Measurements from ENCODE around the gene ADAMTSL5. TPM values are rescaled to one million over a fixed set of nuclear protein-coding genes. Genes with fewer than 3 reads are reported as not detected.

The ADAMTSL5 gene
- total and polyA plus RNA-seq, 9 of the 15 experiments (the other 6 are each of a cell fraction or from before 2014, with no cell fraction given): 1.0 to 11.6 (median 4.1) TPM

- no peak for TF ChIP-seq ZHX1 (conservative IDR thresholded peaks at IDR 0.05; ENCODE audit: low read length)
Observed at GRCh38 chr19:1475751-1476437, 36.9 kb downstream of the ADAMTSL5 start (continued).

DNA sequence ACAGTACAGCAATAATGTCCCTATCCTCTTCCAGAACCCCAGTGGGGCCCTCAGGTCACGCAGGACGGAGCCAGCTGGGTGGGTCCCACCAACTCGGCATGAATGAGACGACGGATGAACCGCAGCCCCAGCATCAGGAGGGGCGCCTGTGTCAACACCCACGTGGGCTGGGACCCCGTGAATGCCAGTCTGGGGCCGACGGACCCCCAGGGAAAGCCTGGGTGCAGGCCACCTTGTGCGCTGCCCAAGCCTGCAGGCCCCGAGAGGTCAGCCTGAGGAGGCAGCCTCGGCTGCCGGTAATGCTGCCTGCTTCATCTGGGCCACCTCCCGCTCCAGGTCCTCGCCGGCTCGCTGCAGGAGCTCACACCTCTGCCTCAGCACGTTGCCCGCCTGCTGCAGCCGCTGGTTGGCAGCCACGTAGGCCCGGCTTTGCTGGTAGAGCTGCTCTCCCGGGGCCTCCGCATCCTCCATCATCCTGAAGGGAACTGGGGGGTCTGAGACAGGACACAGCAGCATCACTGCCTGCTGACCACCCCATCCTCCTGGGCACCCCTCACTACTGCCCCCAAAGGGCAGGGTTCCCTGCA, 38.0 kb downstream of the ADAMTSL5 start:
- intact Hi-C loops (cut with micrococcal nuclease): no loop called here
- POLR2A ChIA-PET: interaction anchor here (0.7 to 2.3 kb wide), 2 partner anchors 16 to 87 kb away, joined by 4 to 6 read pairs; partner anchors contain the start of gene REEP6
- FAIRE-seq: no peak

More for the DNA sequence above, 38.0 kb downstream of the ADAMTSL5 start:
- no peak for DNase-seq (ENCODE audit: extremely low read depth in 1 of 4, low spot score in 3 of 4)
- Histone ChIP-seq H3K4me2 (ENCODE audit: insufficient read depth, low read length) (no peak overlapping the region), H3K79me2 (ENCODE audit: control insufficient read depth, insufficient read depth, low read length) (peaks cover 60% of the 10 kb centered on the region), H3K27me3 (ENCODE audit: control insufficient read depth in 2 of 2, insufficient read depth in 2 of 2, low read length in 2 of 2) (no peaks in the 10 kb centered on the region), H4K20me1 (replicated peaks; ENCODE audit: control insufficient read depth, insufficient read depth, low read length) (peaks cover 18% of the 10 kb centered on the region), H3K9me1 (ENCODE audit: control insufficient read depth, insufficient read depth, low read length) (no peaks in the 10 kb centered on the region), H3K9ac (ENCODE audit: insufficient read depth in 1 of 2, low read depth in 2 of 2, low read length in 2 of 2) (peak overlapping the region in 1 of 2 experiments; percentile 74; a peak in 2 of 4 replicates), H2AFZ (ENCODE audit: low read depth, low read length) (no peak overlapping the region), H3K4me3 (no peak overlapping the region), H3K4me1 (replicated peaks in 1 of 2; ENCODE audit: control insufficient read depth in 2 of 2, insufficient read depth in 2 of 2, low read length in 2 of 2) (peaks cover 11 to 86% of the 10 kb centered on the region in 2 experiments), H3K36me3 (ENCODE audit: control insufficient read depth, insufficient read depth, low read length) (peaks cover 33% of the 10 kb centered on the region; the same call in 2 of the 3 replicates), H3K27ac (ENCODE audit: extremely low read depth, low read depth, low read length) (no peak overlapping the region), H3K9me3 (replicated peaks; ENCODE audit: control insufficient read depth, insufficient read depth, low read depth, low read length) (no peaks in the 10 kb centered on the region; the same call in 1 of the 2 replicates)
- no peak for TF ChIP-seq ZFP91 (CRISPR knock-in tag; IDR thresholded peaks at IDR 0.05)
- TF ChIP-seq PRMT5 (CRISPR knock-in tag; IDR thresholded peaks at IDR 0.05): no peak
- TF ChIP-seq, protein P1, sequence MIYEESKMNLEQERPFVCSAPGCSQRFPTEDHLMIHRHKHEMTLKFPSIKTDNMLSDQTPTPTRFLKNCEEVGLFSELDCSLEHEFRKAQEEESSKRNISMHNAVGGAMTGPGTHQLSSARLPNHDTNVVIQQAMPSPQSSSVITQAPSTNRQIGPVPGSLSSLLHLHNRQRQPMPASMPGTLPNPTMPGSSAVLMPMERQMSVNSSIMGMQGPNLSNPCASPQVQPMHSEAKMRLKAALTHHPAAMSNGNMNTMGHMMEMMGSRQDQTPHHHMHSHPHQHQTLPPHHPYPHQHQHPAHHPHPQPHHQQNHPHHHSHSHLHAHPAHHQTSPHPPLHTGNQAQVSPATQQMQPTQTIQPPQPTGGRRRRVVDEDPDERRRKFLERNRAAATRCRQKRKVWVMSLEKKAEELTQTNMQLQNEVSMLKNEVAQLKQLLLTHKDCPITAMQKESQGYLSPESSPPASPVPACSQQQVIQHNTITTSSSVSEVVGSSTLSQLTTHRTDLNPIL (CRISPR knock-in tag; IDR thresholded peaks at IDR 0.05): no peak
- peak; percentile 56; the same call in 1 of the 2 replicates for TF ChIP-seq POLR2G (IDR thresholded peaks at IDR 0.05; ENCODE audit: low read depth, low read length)
- BruUV-seq (replicated peaks): no TSS peak
- in situ Hi-C loops (cut with MboI): no loop called here
- no peak for ATAC-seq
- WGBS (ENCODE audit: insufficient coverage, low coverage, missing lambda C conversion rate): 89% methylated on average over 20 of the region's 26 CpGs
- CTCF ChIA-PET (ENCODE audit: low intra/inter-chr PET ratio): no interaction called here
